Heart left ventricle (tissue), 16 donors: ENCODE measurements around the gene MRPL36. TPM values are rescaled to one million over a fixed set of nuclear protein-coding genes. Genes with fewer than 3 reads are reported as not detected.
A peak's percentile ranks its signal among the peaks of the same experiment; 100 is the strongest.

Experiments
- ATAC-seq, 4 donors: fragments of 200-7000 bp; cut with Tn5 transposase; one replicate each; pipeline ENCODE4 v1.9.1; 2020 to 2022; ENCODE audit warnings: moderate library complexity in 4 of 4, mild to moderate bottlenecking in 3 of 4, moderate number of reproducible peaks in 1 of 4
- DNase-seq, 5 donors: peaks; one replicate each; pipeline ENCODE4 v3.0.0-alpha.2; 2020
- H3K27ac ChIP-seq, 12 donors: fragments of 200-600 bp; sonication (generic) in 4 of 12; one replicate each; pipeline versions ENCODE4 v1.5.0 to v1.8.0; 2016 to 2022; ENCODE audit warnings: mild to moderate bottlenecking in 2 of 12
- H3K27me3 ChIP-seq, 9 donors: fragments of 200-600 bp; sonication (generic) in 2 of 9; one replicate each; pipeline versions ENCODE4 v1.5.1 to v1.8.0; 2016 to 2022; ENCODE audit warnings: mild to moderate bottlenecking in 3 of 9
- H3K36me3 ChIP-seq, 9 donors: fragments of 200-600 bp; sonication (generic) in 2 of 9; one replicate each; pipeline versions ENCODE4 v1.5.0 to v1.8.0; 2018 to 2022; ENCODE audit warnings: mild to moderate bottlenecking in 2 of 9
- H3K4me1 ChIP-seq, 12 donors: fragments of 200-600 bp; sonication (generic) in 4 of 12; one replicate each; pipeline versions ENCODE4 v1.5.0 to v1.8.0; 2016 to 2022; ENCODE audit warnings: mild to moderate bottlenecking in 3 of 12
- H3K4me3 ChIP-seq, 12 donors: fragments of 200-600 bp; sonication (generic) in 4 of 12; one replicate each; pipeline versions ENCODE4 v1.5.0 to v1.8.0; 2017 to 2022; ENCODE audit warnings: mild to moderate bottlenecking in 9 of 12, moderate library complexity in 4 of 12
- H3K9me3 ChIP-seq, 12 donors: fragments of 200-600 bp; sonication (generic) in 4 of 12; one replicate each; pipeline versions ENCODE4 v1.5.0 to v1.8.0; 2016 to 2022; ENCODE audit warnings: mild to moderate bottlenecking in 1 of 12
- POLR2A ChIP-seq, 2 donors: fragments of 450-650 bp; IDR thresholded peaks; one replicate each; pipeline ENCODE4 v1.6.1; 2017; ENCODE audit warnings: antibody characterized with exemption in 2 of 2, mild to moderate bottlenecking in 2 of 2, moderate library complexity in 2 of 2
- WGBS, 4 donors: extraction: QIAGEN DNeasy Blood & Tissue Kit in 2 of 4; methylation state at CpG; one replicate each; pipeline versions ENCODE4 v1.1.5 to v1.1.7; 2013 to 2018; 5-methylcytosine and 5-hydroxymethylcytosine counted together
- intact Hi-C, 10 donors: fragments of 100-400 bp; cut with DNase I; formaldehyde crosslinking; loops; one replicate each; pipeline versions ENCODE4 v1.11.1 to v1.14.2; 2022
- polyA plus RNA-seq, 2 donors: library from polyadenylated mRNA; stranded (reverse); fragments of 200-250 nt; gene quantifications; one replicate each; pipeline ENCODE4 v1.2.3, GENCODE V29; 2013
- total RNA-seq, 9 donors: library from RNA; depleted of rRNA in 2 of 9; stranded (reverse); fragments of >200 nt in 2 of 9; fragmentation: NEBNext Ultra II Directional in 3 of 9; extraction: Animal tissue kit (Norgen Biotek cat#: 25700) in 3 of 9; gene quantifications; one replicate each; pipeline versions ENCODE4 v1.1.0 to v1.2.4, GENCODE V29; 2016 to 2023
- TF ChIP-seq, protein P1 (sequence below), 12 donors: fragments of 200-600 bp; sonication (generic) in 4 of 12; IDR thresholded peaks; one replicate each; pipeline versions ENCODE4 v1.5.0 to v1.8.0; 2018 to 2022; ENCODE audit warnings: antibody characterized with exemption in 12 of 12, mild to moderate bottlenecking in 5 of 12
- donor health status: ischemic (EF 13 %, LVEDD 7.1; RV severe dilation, severe dysfunction).
- donor health status: healthy with polysubstance abuse.
- donor health status: DM: no; HTN: yes; CAD: no.
- donor health status: DM: no; HTN: no; CAD: no.
- donor health status: ischemic (EF 25% LVEDD 6.9; RV normal size, moderate dysfunction).
- donor health status: ischemic (EF 25% LVEDD 5.7; RV mildly dilated, moderate dysfunction).
- donor health status: healthy.
- donor health status: DM: yes; HTN: yes; CAD: no.
- donor health status: ischemic (EF 35%, LVEDD 5.7; RV mildly dilated, moderate dysfunction).
- donor health status: nonischemic (EF 11% LVEDD 7.7; RV severe dilation, severe dysfunction).
- donor health status: DM: yes; HTN: yes; CAD: no.
- donor health status: PGD.
- donor health status: ischemic (EF 29% LVEDD 5.4; RV normal size, mild dysfunction).
- donor health status: nonischemic (EF 23%, LVEDD 6.1; RV moderate dilation, normal function).

The MRPL36 gene
- total and polyA plus RNA-seq, 11 donors: 45.6 to 107 (median 56.4) TPM

DNA sequence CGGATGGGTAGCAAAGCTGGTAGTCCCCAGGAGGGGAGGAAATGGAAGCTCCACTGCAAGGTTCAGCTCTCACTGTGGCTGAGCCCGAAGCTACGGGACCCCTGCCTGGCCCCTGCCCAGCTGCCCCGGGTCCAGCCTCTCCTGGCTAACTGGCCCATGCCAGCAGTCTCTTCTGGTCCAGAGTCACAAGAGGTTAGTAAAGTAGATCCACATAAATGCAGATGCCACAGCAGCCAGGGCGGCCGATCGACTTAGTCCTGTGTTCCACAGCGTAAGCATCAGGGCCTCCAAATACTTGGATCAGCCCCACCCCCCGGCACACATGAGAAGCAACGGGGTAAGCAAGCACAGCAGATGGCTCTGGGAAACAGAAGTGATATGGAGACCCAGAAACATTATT lies 42.1 kb downstream of the MRPL36 start:
- WGBS, 4 donors: 85 to 97% (median 87%) methylated on average over 9 to 10 of the region's 10 CpGs
- H3K4me3 ChIP-seq: no peak overlapping the region
- TF ChIP-seq, protein P1, sequence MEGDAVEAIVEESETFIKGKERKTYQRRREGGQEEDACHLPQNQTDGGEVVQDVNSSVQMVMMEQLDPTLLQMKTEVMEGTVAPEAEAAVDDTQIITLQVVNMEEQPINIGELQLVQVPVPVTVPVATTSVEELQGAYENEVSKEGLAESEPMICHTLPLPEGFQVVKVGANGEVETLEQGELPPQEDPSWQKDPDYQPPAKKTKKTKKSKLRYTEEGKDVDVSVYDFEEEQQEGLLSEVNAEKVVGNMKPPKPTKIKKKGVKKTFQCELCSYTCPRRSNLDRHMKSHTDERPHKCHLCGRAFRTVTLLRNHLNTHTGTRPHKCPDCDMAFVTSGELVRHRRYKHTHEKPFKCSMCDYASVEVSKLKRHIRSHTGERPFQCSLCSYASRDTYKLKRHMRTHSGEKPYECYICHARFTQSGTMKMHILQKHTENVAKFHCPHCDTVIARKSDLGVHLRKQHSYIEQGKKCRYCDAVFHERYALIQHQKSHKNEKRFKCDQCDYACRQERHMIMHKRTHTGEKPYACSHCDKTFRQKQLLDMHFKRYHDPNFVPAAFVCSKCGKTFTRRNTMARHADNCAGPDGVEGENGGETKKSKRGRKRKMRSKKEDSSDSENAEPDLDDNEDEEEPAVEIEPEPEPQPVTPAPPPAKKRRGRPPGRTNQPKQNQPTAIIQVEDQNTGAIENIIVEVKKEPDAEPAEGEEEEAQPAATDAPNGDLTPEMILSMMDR (IDR thresholded peaks at IDR 0.05): no peak
- no peak for TF ChIP-seq POLR2A (IDR thresholded peaks at IDR 0.05)
- intact Hi-C loops: no loop called here
- ATAC-seq (no peak), DNase-seq (peak in 2 of 5 donors; percentile 25 to 31)
- no peaks in the 10 kb centered on the region for H3K36me3 ChIP-seq
- H3K4me1 ChIP-seq: no peaks in the 10 kb centered on the region
- peaks cover 0 to 5% (median 0%) of the 10 kb centered on the region in 12 donors for H3K9me3 ChIP-seq
- H3K27ac ChIP-seq: no peak overlapping the region
- H3K27me3 ChIP-seq: peaks cover 0 to 13% (median 0%) of the 10 kb centered on the region in 9 donors

- Histone ChIP-seq H3K4me1 (no peaks in the 10 kb centered on the region), H3K9me3 (peaks cover 0 to 5% (median 0%) of the 10 kb centered on the region in 12 donors), H3K27me3 (peaks cover 0 to 19% (median 0%) of the 10 kb centered on the region in 9 donors), H3K27ac (no peak overlapping the region), H3K36me3 (no peaks in the 10 kb centered on the region), H3K4me3 (no peak overlapping the region)
- TF ChIP-seq, protein P1 (IDR thresholded peaks at IDR 0.05): no peak
- no peak for TF ChIP-seq POLR2A (IDR thresholded peaks at IDR 0.05)
- no peak for ATAC-seq
- WGBS, 4 donors: 64 to 71% (median 67%) methylated on average over 11 of the region's 11 CpGs
- intact Hi-C loops: no loop called here
- no peak for DNase-seq
Observed at GRCh38 chr5:1756481-1756880, 43.2 kb downstream of the MRPL36 start.

GRCh38 chr5:1755321-1755949 lies 44.2 kb downstream of the MRPL36 start:
- no peaks in the 10 kb centered on the region for H3K4me1 ChIP-seq
- no peak overlapping the region for H3K27ac ChIP-seq
- DNase-seq (peak in 1 of 5 donors; percentile 6), ATAC-seq (no peak)
- WGBS, 4 donors: 70 to 78% (median 74%) methylated on average over 14 of the region's 14 CpGs
- H3K36me3 ChIP-seq: no peaks in the 10 kb centered on the region
- peaks cover 0 to 5% (median 0%) of the 10 kb centered on the region in 12 donors for H3K9me3 ChIP-seq
- intact Hi-C loops: no loop called here
- TF ChIP-seq, protein P1 (IDR thresholded peaks at IDR 0.05): no peak
- TF ChIP-seq POLR2A (IDR thresholded peaks at IDR 0.05): no peak
- no peak overlapping the region for H3K4me3 ChIP-seq
- H3K27me3 ChIP-seq: peaks cover 0 to 14% (median 3%) of the 10 kb centered on the region in 9 donors

- TF ChIP-seq POLR2A (IDR thresholded peaks at IDR 0.05): no peak
- TF ChIP-seq, protein P1 (IDR thresholded peaks at IDR 0.05): no peak
- 71 to 84% (median 78%) methylated on average over 7 to 14 of the region's 14 CpGs for WGBS, 4 donors
- Histone ChIP-seq H3K36me3 (no peaks in the 10 kb centered on the region), H3K9me3 (peaks cover 0 to 5% (median 0%) of the 10 kb centered on the region in 12 donors), H3K4me3 (no peak overlapping the region), H3K27me3 (peaks cover 0 to 14% (median under 1%) of the 10 kb centered on the region in 9 donors), H3K4me1 (no peaks in the 10 kb centered on the region), H3K27ac (no peak overlapping the region)
- ATAC-seq (no peak), DNase-seq (peak in 4 of 5 donors; percentile 4 to 23 (median 7))
- intact Hi-C loops: no loop called here
Observed at GRCh38 chr5:1754531-1755220, 45.0 kb downstream of the MRPL36 start.
